NB4 (cell line): ENCODE results near the gene SLC12A7.

ENCODE experiments used
- MYC ChIP-seq: IDR thresholded peaks from 2 replicates; pipeline ENCODE4 v1.6.1; 2011; ENCODE audit warnings: low read depth, low read length
- POLR2A ChIP-seq: IDR thresholded peaks from 2 replicates; pipeline ENCODE4 v1.6.1; 2011; ENCODE audit warnings: mild to moderate bottlenecking; ENCODE audit not compliant: insufficient read length; ENCODE audit errors: extremely low read depth
- TF ChIP-seq, protein P1 (sequence below): IDR thresholded peaks from 2 replicates; pipeline ENCODE4 v1.6.1; 2011; ENCODE audit warnings: low read depth, low read length
- TF ChIP-seq, protein P2 (sequence below): IDR thresholded peaks from one replicate; pipeline ENCODE4 v1.5.1; 2012; ENCODE audit warnings: low read depth, low read length

GRCh38 chr5:1034421-1034905, 77.4 kb downstream of the SLC12A7 start:
- TF ChIP-seq, protein P1, sequence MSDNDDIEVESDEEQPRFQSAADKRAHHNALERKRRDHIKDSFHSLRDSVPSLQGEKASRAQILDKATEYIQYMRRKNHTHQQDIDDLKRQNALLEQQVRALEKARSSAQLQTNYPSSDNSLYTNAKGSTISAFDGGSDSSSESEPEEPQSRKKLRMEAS = no peak
- TF ChIP-seq, protein P2, sequence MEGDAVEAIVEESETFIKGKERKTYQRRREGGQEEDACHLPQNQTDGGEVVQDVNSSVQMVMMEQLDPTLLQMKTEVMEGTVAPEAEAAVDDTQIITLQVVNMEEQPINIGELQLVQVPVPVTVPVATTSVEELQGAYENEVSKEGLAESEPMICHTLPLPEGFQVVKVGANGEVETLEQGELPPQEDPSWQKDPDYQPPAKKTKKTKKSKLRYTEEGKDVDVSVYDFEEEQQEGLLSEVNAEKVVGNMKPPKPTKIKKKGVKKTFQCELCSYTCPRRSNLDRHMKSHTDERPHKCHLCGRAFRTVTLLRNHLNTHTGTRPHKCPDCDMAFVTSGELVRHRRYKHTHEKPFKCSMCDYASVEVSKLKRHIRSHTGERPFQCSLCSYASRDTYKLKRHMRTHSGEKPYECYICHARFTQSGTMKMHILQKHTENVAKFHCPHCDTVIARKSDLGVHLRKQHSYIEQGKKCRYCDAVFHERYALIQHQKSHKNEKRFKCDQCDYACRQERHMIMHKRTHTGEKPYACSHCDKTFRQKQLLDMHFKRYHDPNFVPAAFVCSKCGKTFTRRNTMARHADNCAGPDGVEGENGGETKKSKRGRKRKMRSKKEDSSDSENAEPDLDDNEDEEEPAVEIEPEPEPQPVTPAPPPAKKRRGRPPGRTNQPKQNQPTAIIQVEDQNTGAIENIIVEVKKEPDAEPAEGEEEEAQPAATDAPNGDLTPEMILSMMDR = no peak
- TF ChIP-seq MYC (no peak), POLR2A (no peak)
